Endothelial cell of umbilical vein (primary cell): ENCODE data around the gene SP3. TPM values are rescaled to one million over a fixed set of nuclear protein-coding genes. Genes with fewer than 3 reads are reported as not detected.

Source experiments
- BruUV-seq: library from RNA; stranded (reverse); fragments of 400-500 nt; replicated peaks from 2 replicates; lab custom pipeline; 2021; lab: Mats Ljungman, UMichigan
- CTCF ChIA-PET: fragments of 300-600, 350-600 bp; sonication (Branson Sonifier 250); formaldehyde crosslinking; loops from one replicate; lab custom pipeline; 2021; ENCODE audit warnings: antibody characterized with exemption, inconsistent platforms; lab: Charles Lee
- POLR2A ChIA-PET: fragments of 300-600, 350-600 bp; sonication (Branson Sonifier 250); formaldehyde crosslinking; loops from one replicate; lab custom pipeline; 2021; ENCODE audit warnings: antibody characterized with exemption, inconsistent platforms; lab: Charles Lee
- DNase-seq: peaks from one replicate; pipeline ENCODE4 v3.0.0-alpha.2; 2011; ENCODE audit warnings: low read depth, low spot score
- FAIRE-seq: peaks from 2 replicates; lab custom pipeline; 2011; peaks lifted over from hg19 to GRCh38; lab: Jason Lieb, UNC
- H2AFZ ChIP-seq: 2 replicates; pipeline ENCODE4 v1.6.0; 2012; ENCODE audit warnings: low read depth, low read length, control low read depth, inconsistent platforms
- H3K27ac ChIP-seq: 2 replicates; pipeline ENCODE4 v1.5.1; 2011; ENCODE audit warnings: low read depth, mild to moderate bottlenecking, control low read depth, low read length, moderate library complexity; ENCODE audit not compliant: insufficient read depth
- H3K27me3 ChIP-seq, 2 experiments: 2 replicates each; pipeline versions ENCODE4 v1.6.0 to v1.6.1; 2011; ENCODE audit warnings: low read length in 2 of 2, mixed read lengths in 1 of 2; ENCODE audit not compliant: control insufficient read depth in 2 of 2, insufficient read depth in 2 of 2
- H3K36me3 ChIP-seq, 2 experiments: 2 replicates in 1 of 2; 3 replicates in 1 of 2; pipeline ENCODE4 v1.5.1; 2011; ENCODE audit warnings: low read length in 2 of 2, mild to moderate bottlenecking in 1 of 2, moderate library complexity in 1 of 2; ENCODE audit not compliant: control insufficient read depth in 2 of 2, insufficient read depth in 2 of 2; ENCODE audit errors: extremely low read depth in 1 of 2
- H3K4me1 ChIP-seq: 3 replicates; pipeline ENCODE4 v1.5.1; 2011; ENCODE audit warnings: mild to moderate bottlenecking, low read length; ENCODE audit not compliant: control insufficient read depth, insufficient read depth; ENCODE audit errors: extremely low read depth
- H3K4me2 ChIP-seq: 2 replicates; pipeline ENCODE4 v1.6.1; 2011; ENCODE audit warnings: low read length, control low read depth, mixed read lengths; ENCODE audit not compliant: insufficient read depth
- H3K4me3 ChIP-seq, 3 experiments: fragments of 200-600 bp in 1 of 3; sonication (generic), shearing (Covaris generic) in 1 of 3; replicated peaks in 1 of 3; 2 replicates each; pipeline ENCODE4 v1.5.1; 2011 to 2016; ENCODE audit warnings: control low read depth in 3 of 3, low read length in 3 of 3, mild to moderate bottlenecking in 2 of 3, inconsistent platforms in 1 of 3, low read depth in 1 of 3, moderate library complexity in 1 of 3; ENCODE audit not compliant: insufficient read depth in 1 of 3
- H3K79me2 ChIP-seq: 2 replicates; pipeline ENCODE4 v1.6.0; 2012; ENCODE audit warnings: low read length, inconsistent platforms; ENCODE audit not compliant: control insufficient read depth, insufficient read depth
- H3K9ac ChIP-seq: replicated peaks from 2 replicates; pipeline ENCODE3; 2011; ENCODE audit warnings: low read length, control low read depth; ENCODE audit not compliant: insufficient read depth; ENCODE audit errors: extremely low read depth
- H3K9me1 ChIP-seq: replicated peaks from 3 replicates; pipeline ENCODE4 v1.6.0; 2011; ENCODE audit warnings: mild to moderate bottlenecking, low read length; ENCODE audit not compliant: control insufficient read depth, insufficient read depth; ENCODE audit errors: extremely low read depth
- H3K9me3 ChIP-seq: replicated peaks from 2 replicates; pipeline ENCODE4 v1.5.1; 2012; ENCODE audit warnings: low read length, inconsistent platforms; ENCODE audit not compliant: control insufficient read depth, insufficient read depth
- H4K20me1 ChIP-seq: replicated peaks from 2 replicates; pipeline ENCODE3; 2011; ENCODE audit warnings: mild to moderate bottlenecking, low read length; ENCODE audit not compliant: control insufficient read depth, insufficient read depth; ENCODE audit errors: extremely low read depth
- CTCF ChIP-seq, 2 donors: IDR thresholded peaks; 1 replicate in 1 of 2; 2 replicates in 1 of 2; pipeline ENCODE4 v1.5.1; 2011; ENCODE audit warnings: low read length in 2 of 2, mild to moderate bottlenecking in 2 of 2, moderate library complexity in 2 of 2, control low read depth in 1 of 2, inconsistent platforms in 1 of 2, low read depth in 1 of 2; ENCODE audit not compliant: insufficient read depth in 1 of 2; ENCODE audit errors: extremely low read depth in 1 of 2
- EZH2 ChIP-seq: IDR thresholded peaks from 2 replicates; pipeline ENCODE4 v1.6.1; 2012; ENCODE audit warnings: borderline replicate concordance, low read depth, mild to moderate bottlenecking, moderate library complexity, low read length, inconsistent platforms; ENCODE audit not compliant: severe bottlenecking
- FOS ChIP-seq: IDR thresholded peaks from 2 replicates; pipeline ENCODE4 v1.6.1; 2011; ENCODE audit warnings: mild to moderate bottlenecking, low read length, moderate library complexity, borderline replicate concordance; ENCODE audit not compliant: insufficient read depth
- GATA2 ChIP-seq: IDR thresholded peaks from 2 replicates; pipeline ENCODE4 v1.7.0; 2011; ENCODE audit warnings: low read depth, mild to moderate bottlenecking, moderate library complexity, mixed read lengths, low read length; ENCODE audit not compliant: insufficient read length, insufficient read depth
- JUN ChIP-seq: IDR thresholded peaks from 2 replicates; pipeline ENCODE4 v1.6.1; 2011; ENCODE audit warnings: borderline replicate concordance, low read depth; ENCODE audit not compliant: insufficient read length, insufficient read depth
- MYC ChIP-seq: IDR thresholded peaks from one replicate; pipeline ENCODE4 v1.6.1; 2011; ENCODE audit warnings: mild to moderate bottlenecking, low read depth, low read length
- POLR2A ChIP-seq: IDR thresholded peaks from 2 replicates; pipeline ENCODE4 v1.6.1; 2012; ENCODE audit warnings: low read depth, mild to moderate bottlenecking, control low read depth, low read length
- POLR2AphosphoS5 ChIP-seq: IDR thresholded peaks from 2 replicates; pipeline ENCODE4 v1.6.1; 2012; ENCODE audit warnings: low read depth, mild to moderate bottlenecking, control low read depth, low read length, moderate library complexity; ENCODE audit not compliant: insufficient read depth
- dilution Hi-C: fragments of 300-500 bp; cut with MboI; formaldehyde crosslinking; loops from one replicate; pipeline ENCODE4 v1.15.0; 2019; ENCODE audit warnings: low sequenced_read_pairs; ENCODE audit not compliant: extremely low pct_ligation_motif_present
- intact Hi-C: fragments of 100-400 bp; cut with micrococcal nuclease; formaldehyde crosslinking; loops from one replicate; pipeline ENCODE4 v1.10.0; 2022
- polyA plus RNA-seq, 4 experiments: library from polyadenylated mRNA; depleted of rRNA in 3 of 4; stranded (reverse) in 3 of 4; unstranded in 1 of 4; fragments of >200 nt; gene quantifications; 2 replicates each; pipeline versions ENCODE4 v1.2.1 to v1.2.3, GENCODE V29; 2011 to 2012; ENCODE audit warnings: missing spikeins in 1 of 4
- total RNA-seq: library from RNA; stranded (reverse); gene quantifications from 2 replicates; pipeline ENCODE4 v1.2.3, GENCODE V29; 2021
- TF ChIP-seq, protein P1 (sequence below): IDR thresholded peaks from 2 replicates; pipeline ENCODE4 v1.6.1; 2011; ENCODE audit not compliant: insufficient read depth, insufficient read length

SP3 gene
- total and polyA plus RNA-seq, 2 donors (not counting 3 experiments of a cell fraction or from before 2014, with no cell fraction given): 23.9 to 59.0 TPM

- no peak overlapping the region for H3K27ac ChIP-seq
- no TSS peak for BruUV-seq
- no peaks in the 10 kb centered on the region for H4K20me1 ChIP-seq
- H3K79me2 ChIP-seq: no peaks in the 10 kb centered on the region
- ChIA-PET CTCF (interaction anchor here (0.9 to 2.0 kb wide), 3 partner anchors 14 to 130 kb away, joined by 3 to 5 read pairs (median 3); no protein-coding TSS in a partner anchor), POLR2A (no interaction called here)
- H3K4me2 ChIP-seq: no peak overlapping the region
- H3K9me3 ChIP-seq: no peaks in the 10 kb centered on the region
- DNase-seq (no peak), FAIRE-seq (no peak)
- no peak overlapping the region for H3K4me3 ChIP-seq
- no peaks in the 10 kb centered on the region for H3K36me3 ChIP-seq
- peaks cover 12% of the 10 kb centered on the region for H3K4me1 ChIP-seq
- dilution Hi-C loops (no loop called here), intact Hi-C loops (no loop called here)
- no peak overlapping the region for H3K9ac ChIP-seq
- H3K27me3 ChIP-seq: peaks cover 0 to under 1% of the 10 kb centered on the region in 2 experiments
- no peak for TF ChIP-seq JUN
- TF ChIP-seq POLR2A: no peak
- TF ChIP-seq, protein P1, sequence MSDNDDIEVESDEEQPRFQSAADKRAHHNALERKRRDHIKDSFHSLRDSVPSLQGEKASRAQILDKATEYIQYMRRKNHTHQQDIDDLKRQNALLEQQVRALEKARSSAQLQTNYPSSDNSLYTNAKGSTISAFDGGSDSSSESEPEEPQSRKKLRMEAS: no peak
- TF ChIP-seq FOS: no peak
- TF ChIP-seq POLR2AphosphoS5: no peak
- no peak for TF ChIP-seq CTCF (IDR thresholded peaks at IDR 0.05; ENCODE audit: extremely low read depth in 1 of 2, insufficient read depth in 1 of 2, low read depth in 1 of 2, low read length in 2 of 2)
- TF ChIP-seq EZH2: no peak
- TF ChIP-seq MYC: no peak
- no peak for TF ChIP-seq GATA2
- no peaks in the 10 kb centered on the region for H3K9me1 ChIP-seq
- no peak overlapping the region for H2AFZ ChIP-seq
Observed at GRCh38 chr2:174014011-174014698, 49.0 kb upstream of the SP3 start.
